Transverse colon (tissue), 4 donors: ENCODE measurements around the gene CENPC. TPM values are rescaled to one million over a fixed set of nuclear protein-coding genes. Genes with fewer than 3 reads are reported as not detected.

Source experiments
- DNase-seq: peaks from one replicate; pipeline ENCODE4 v3.0.0-alpha.2; 2019
- H3K27ac ChIP-seq, 4 donors: fragments of 200-600 bp; sonication (generic); 2 replicates each; pipeline ENCODE4 v1.5.1; 2016 to 2018; ENCODE audit warnings: inconsistent platforms in 4 of 4
- H3K27me3 ChIP-seq: fragments of 200-600 bp; sonication (generic); 2 replicates; pipeline ENCODE4 v1.5.1; 2017; ENCODE audit warnings: inconsistent platforms
- H3K36me3 ChIP-seq, 4 donors: fragments of 200-600 bp; sonication (generic); 2 replicates each; pipeline ENCODE4 v1.5.1; 2017 to 2019; ENCODE audit warnings: inconsistent platforms in 4 of 4
- H3K4me1 ChIP-seq, 4 donors: fragments of 200-600 bp; sonication (generic); 2 replicates each; pipeline ENCODE4 v1.5.1; 2017 to 2020; ENCODE audit warnings: inconsistent platforms in 4 of 4
- H3K4me3 ChIP-seq, 4 donors: fragments of 200-600 bp; sonication (generic); 1 replicate in 1 of 4; 2 replicates in 3 of 4; pipeline versions ENCODE4 v1.5.1 to v1.6.1; 2017 to 2019; ENCODE audit warnings: inconsistent platforms in 4 of 4
- H3K9me3 ChIP-seq, 2 donors: fragments of 200-600 bp; sonication (generic); 2 replicates each; pipeline ENCODE4 v1.5.1; 2017 to 2019; ENCODE audit warnings: inconsistent platforms in 2 of 2
- EP300 ChIP-seq: sonication (generic); formaldehyde crosslinking; IDR thresholded peaks from one replicate; pipeline ENCODE4 v1.6.1; 2017; ENCODE audit warnings: antibody characterized with exemption, low read depth
- POLR2A ChIP-seq: fragments of 450-650 bp; IDR thresholded peaks from one replicate; pipeline ENCODE4 v1.6.1; 2016; ENCODE audit warnings: antibody characterized with exemption, mild to moderate bottlenecking, moderate library complexity
- POLR2AphosphoS5 ChIP-seq, 3 donors: sonication (generic); formaldehyde crosslinking; IDR thresholded peaks; one replicate each; pipeline ENCODE4 v1.6.1; 2016; ENCODE audit warnings: antibody characterized with exemption in 3 of 3
- WGBS, 2 donors: methylation state at CpG; one replicate each; pipeline ENCODE4 v1.1.5; 2018; ENCODE audit warnings: low coverage in 1 of 2; 5-methylcytosine and 5-hydroxymethylcytosine counted together
- in situ Hi-C, 4 donors: fragments of 200-750 bp; cut with MboI; loops; one replicate each; pipeline versions ENCODE4 v1.15.0 to v1.15.1; 2017; ENCODE audit warnings: low sequenced_read_pairs in 3 of 4, low pct_ligation_motif_present in 1 of 4, low pct_unique_long_range_greater_than_20kb in 1 of 4
- intact Hi-C: fragments of 100-400 bp; cut with DNase I; formaldehyde crosslinking; loops from one replicate; pipeline ENCODE4 v1.15.1; 2023; ENCODE audit warnings: low total_unique reads
- total RNA-seq, 4 donors: library from RNA; depleted of rRNA; stranded (reverse); fragments of >200 nt; gene quantifications; one replicate each; pipeline ENCODE4 v1.1.0, GENCODE V29; 2016
- TF ChIP-seq, protein P1 (sequence below), 5 experiments: fragments of 200-600 bp in 3 of 5; fragments of 450-650 bp in 2 of 5; sonication (generic) in 3 of 5; IDR thresholded peaks; 1 replicate in 2 of 5; 2 replicates in 3 of 5; pipeline ENCODE4 v1.5.1; 2016 to 2017; ENCODE audit warnings: antibody characterized with exemption in 5 of 5, inconsistent platforms in 3 of 5, mild to moderate bottlenecking in 2 of 5, moderate library complexity in 1 of 5

Gene CENPC
- total RNA-seq, 4 donors from 2014 or later = 16.1 to 39.5 (median 23.4) TPM

DNA sequence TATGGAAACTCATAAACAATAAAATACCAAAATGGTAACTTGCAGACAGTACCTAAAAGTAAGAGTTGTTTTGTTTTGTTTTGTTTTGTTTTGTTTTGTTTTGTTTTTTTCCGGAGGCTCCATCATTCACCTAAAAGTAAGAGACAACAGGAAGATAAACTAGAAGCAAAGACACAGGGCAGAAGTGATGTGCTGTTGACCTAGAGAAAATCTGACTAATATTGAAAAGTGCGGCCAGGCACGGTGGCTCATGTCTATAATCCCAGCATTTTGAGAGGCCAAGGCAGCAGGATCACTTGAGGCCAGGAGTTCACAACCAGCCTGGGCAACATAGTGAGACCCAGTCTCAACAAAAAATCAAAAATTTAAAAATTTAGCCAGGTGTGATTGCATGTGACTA, 5.6 kb upstream of the CENPC start:
- DNase-seq = no peak
- H3K9me3 ChIP-seq = no peaks in the 10 kb centered on the region
- in situ Hi-C loops = loop anchor here in 1 of 4 donors (25.0 kb wide), 1 partner anchor 361 kb away; no protein-coding TSS in a partner anchor
- H3K27ac ChIP-seq = no peak overlapping the region
- H3K4me1 ChIP-seq = peaks cover 0 to 4% (median 0%) of the 10 kb centered on the region in 4 donors
- WGBS, 2 donors = 85 to 88% methylated on average over 3 of the region's 3 CpGs
- no peak overlapping the region for H3K4me3 ChIP-seq
- H3K36me3 ChIP-seq = no peaks in the 10 kb centered on the region
- intact Hi-C loops = no loop called here
- TF ChIP-seq POLR2A = no peak
- TF ChIP-seq, protein P1, sequence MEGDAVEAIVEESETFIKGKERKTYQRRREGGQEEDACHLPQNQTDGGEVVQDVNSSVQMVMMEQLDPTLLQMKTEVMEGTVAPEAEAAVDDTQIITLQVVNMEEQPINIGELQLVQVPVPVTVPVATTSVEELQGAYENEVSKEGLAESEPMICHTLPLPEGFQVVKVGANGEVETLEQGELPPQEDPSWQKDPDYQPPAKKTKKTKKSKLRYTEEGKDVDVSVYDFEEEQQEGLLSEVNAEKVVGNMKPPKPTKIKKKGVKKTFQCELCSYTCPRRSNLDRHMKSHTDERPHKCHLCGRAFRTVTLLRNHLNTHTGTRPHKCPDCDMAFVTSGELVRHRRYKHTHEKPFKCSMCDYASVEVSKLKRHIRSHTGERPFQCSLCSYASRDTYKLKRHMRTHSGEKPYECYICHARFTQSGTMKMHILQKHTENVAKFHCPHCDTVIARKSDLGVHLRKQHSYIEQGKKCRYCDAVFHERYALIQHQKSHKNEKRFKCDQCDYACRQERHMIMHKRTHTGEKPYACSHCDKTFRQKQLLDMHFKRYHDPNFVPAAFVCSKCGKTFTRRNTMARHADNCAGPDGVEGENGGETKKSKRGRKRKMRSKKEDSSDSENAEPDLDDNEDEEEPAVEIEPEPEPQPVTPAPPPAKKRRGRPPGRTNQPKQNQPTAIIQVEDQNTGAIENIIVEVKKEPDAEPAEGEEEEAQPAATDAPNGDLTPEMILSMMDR (IDR thresholded peaks at IDR 0.05) = no peak
- TF ChIP-seq POLR2AphosphoS5 (IDR thresholded peaks at IDR 0.05) = no peak
- no peak for TF ChIP-seq EP300
- no peaks in the 10 kb centered on the region for H3K27me3 ChIP-seq

DNA sequence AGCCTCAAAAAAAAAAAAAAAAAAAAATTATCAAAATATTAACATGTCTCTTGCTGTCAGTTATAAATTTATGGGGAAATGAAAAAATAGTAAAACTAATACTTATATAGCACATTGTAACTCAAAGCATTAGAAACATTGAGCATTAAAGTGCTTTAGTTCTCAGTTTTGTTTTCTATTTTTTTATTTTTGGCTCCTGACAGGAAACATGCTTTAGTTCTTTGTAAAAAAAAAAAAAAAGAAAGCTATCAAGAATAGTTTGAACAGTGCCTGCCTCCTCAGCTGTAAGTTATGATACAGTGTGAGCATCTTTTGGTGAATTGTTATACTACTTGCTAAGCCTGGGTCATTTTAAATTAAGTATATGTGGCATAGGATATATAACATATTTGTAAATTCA, 5.1 kb upstream of the CENPC start:
- in situ Hi-C loops = loop anchor here in 1 of 4 donors (25.0 kb wide), 1 partner anchor 362 kb away; no protein-coding TSS in a partner anchor
- intact Hi-C loops = no loop called here

DNA sequence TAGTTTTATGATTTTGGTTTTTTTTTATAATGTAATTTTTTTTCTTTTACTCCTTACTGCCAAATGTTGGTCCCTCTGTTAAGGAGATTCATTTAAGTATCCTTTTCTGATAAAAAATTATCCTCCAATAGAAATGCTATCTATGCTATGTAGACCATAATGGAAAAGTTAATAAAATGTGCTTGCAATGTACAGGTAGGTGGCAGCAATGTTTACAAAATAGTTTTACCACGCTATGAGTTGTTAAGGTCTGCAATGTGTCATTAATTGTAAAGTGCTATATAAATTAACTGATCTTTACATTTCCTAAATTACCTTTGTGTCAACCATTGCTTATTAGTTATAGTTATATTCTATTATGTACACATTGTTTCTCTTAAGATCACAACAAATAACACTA, 3.8 kb upstream of the CENPC start:
- Histone ChIP-seq H3K27me3 (no peaks in the 10 kb centered on the region), H3K4me1 (peaks cover under 1 to 10% (median 4%) of the 10 kb centered on the region in 4 donors), H3K4me3 (no peak overlapping the region), H3K36me3 (no peaks in the 10 kb centered on the region), H3K9me3 (no peaks in the 10 kb centered on the region), H3K27ac (no peak overlapping the region)
- no peak for TF ChIP-seq POLR2AphosphoS5 (IDR thresholded peaks at IDR 0.05)
- TF ChIP-seq, protein P1 (IDR thresholded peaks at IDR 0.05) = peak in 4 of 5 experiments; percentile 11 to 19 (median 16)
- intact Hi-C loops = no loop called here
- no peak for DNase-seq
- in situ Hi-C loops = loop anchor here in 1 of 4 donors (10.0 kb wide), 1 partner anchor 146 kb away; no protein-coding TSS in a partner anchor
- 8 to 12% methylated on average over 1 of the region's 1 CpG for WGBS, 2 donors

More for the DNA sequence above, 5.1 kb upstream of the CENPC start:
- TF ChIP-seq EP300 (no peak), POLR2AphosphoS5 (IDR thresholded peaks at IDR 0.05) (no peak), POLR2A (no peak)
- TF ChIP-seq, protein P1 (IDR thresholded peaks at IDR 0.05) = no peak
- no peak for DNase-seq
- H3K27me3 ChIP-seq = no peaks in the 10 kb centered on the region
- no peaks in the 10 kb centered on the region for H3K36me3 ChIP-seq
- no peaks in the 10 kb centered on the region for H3K9me3 ChIP-seq
- H3K4me1 ChIP-seq = peaks cover 0 to 6% (median 0%) of the 10 kb centered on the region in 4 donors
- H3K27ac ChIP-seq = no peak overlapping the region
- no peak overlapping the region for H3K4me3 ChIP-seq

DNA sequence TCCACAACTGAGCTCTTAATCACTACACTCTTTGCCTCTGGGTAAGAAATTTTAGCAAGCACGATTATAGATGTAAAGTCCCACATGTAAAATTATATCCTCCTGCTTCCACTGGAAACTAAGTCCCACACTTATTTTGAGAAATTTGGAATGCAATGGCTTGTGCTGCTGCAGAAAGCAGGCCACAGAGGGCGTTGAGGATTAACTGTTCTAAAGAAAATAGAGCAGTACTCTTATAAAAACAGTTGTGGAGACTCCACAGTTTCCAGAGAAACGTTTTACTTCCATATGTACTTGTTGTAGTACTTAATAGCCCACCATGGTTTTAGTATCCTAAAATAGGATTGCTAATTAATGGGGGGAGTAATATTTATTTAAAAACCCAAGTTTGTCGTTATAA, 1.7 kb upstream of the CENPC start:
- no peaks in the 10 kb centered on the region for H3K27me3 ChIP-seq
- in situ Hi-C loops = loop anchor here in 1 of 4 donors (10.0 kb wide), 1 partner anchor 148 kb away; no protein-coding TSS in a partner anchor

More for the DNA sequence above, 1.7 kb upstream of the CENPC start:
- peaks cover 6 to 32% (median 8%) of the 10 kb centered on the region in 4 donors for H3K4me1 ChIP-seq
- intact Hi-C loops = no loop called here
- H3K36me3 ChIP-seq = no peaks in the 10 kb centered on the region
- no peak for TF ChIP-seq POLR2A
- no peak for TF ChIP-seq POLR2AphosphoS5 (IDR thresholded peaks at IDR 0.05)
- TF ChIP-seq, protein P1 (IDR thresholded peaks at IDR 0.05) = no peak
- no peak for TF ChIP-seq EP300
- no peak for DNase-seq
- H3K27ac ChIP-seq = no peak overlapping the region
- no peak overlapping the region for H3K4me3 ChIP-seq
- WGBS, 2 donors = 42 to 64% methylated on average over 3 to 4 of the region's 4 CpGs
- H3K9me3 ChIP-seq = no peaks in the 10 kb centered on the region
